Stimulated activated CD4-positive, alpha-beta T cell treated with anti-CD3 and anti-CD28 coated beads, TNF-alpha, amount 100 ng/mL, for 48 hours (primary cell): ENCODE data around the gene CCDC50.

Experiments used
- DNase-seq, 3 donors: peaks; one replicate each; pipeline ENCODE4 v3.0.0-alpha.2; 2020; ENCODE audit warnings: low read depth in 3 of 3

The CCDC50 gene

DNA sequence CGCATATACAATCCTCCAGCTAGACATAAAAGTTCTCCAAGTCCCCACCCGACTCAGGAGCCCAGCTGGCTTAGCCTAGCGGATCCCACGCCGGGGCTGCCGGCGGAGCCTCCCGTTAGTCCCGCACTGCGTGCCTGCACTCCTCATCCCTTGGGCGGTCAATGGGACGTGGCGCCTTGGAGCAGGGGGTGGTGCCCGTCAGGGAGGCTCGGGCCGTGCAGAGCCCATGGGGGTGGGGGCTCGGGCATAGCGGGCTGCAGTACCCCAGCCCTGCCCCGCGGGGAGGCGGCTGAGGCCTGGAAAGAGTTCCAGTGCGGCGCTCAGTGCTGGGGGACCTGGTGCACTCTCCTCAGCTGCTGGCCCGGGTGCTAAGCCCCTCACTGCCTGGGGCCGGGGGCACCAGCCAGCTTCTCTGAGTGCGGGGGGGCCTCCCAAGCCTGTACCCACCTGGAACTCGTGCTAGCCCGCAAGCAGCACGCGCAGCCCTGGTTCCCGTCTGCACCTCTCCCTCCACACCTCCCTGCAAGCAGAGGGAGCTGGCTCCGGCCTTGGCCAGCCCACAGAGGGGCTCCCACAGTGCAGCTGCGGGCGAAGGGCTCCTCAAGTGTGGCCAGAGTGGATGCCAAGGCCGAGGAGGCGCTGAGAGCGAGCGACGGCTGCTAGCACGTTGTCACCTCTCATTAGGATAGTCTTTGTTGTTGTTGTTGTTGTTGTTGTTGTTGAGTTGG is 12.2 kb upstream of the CCDC50 start:
- DNase-seq: no peak

- no peak for DNase-seq
These were observed 8.9 kb upstream of the CCDC50 start for GRCh38 chr3:191320316-191320715.

DNA sequence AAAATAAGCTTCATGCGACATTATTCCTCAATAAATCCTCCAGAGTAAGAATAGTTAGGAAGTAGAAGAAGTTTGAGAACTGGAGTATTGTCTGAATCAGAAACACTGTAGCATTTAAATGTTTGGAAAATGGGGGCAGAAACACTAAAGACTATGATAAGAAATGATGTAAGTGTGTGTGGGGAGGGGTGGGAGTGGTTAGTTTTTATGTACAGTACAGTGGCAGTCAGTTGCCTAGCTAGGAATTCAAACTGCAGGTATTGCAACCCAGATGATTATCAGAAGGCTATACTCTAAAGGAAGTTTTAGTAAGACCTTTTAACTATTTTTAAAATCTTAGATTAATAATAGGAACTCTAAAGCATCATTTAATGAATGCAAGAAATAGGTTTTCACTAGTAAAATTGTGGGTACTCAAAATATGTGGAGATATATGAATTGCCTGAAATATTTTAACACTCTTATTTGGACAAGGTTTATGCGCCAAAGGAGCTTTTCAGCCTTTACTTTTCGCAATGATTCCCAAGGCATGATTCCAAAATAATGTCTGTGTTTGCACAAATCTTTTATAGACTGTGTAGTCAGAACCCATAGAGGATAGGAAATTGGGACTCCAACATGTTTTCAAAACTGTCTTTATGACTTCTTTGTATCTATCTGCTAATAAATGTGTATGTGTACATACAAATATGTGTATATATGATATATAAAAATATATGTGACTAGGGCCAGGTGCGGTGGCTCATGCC is 8.0 kb upstream of the CCDC50 start:
- DNase-seq: no peak

- no peak for DNase-seq
These were observed 4.3 kb upstream of the CCDC50 start for GRCh38 chr3:191324936-191325335.

- DNase-seq: no peak
These were observed 1.7 kb upstream of the CCDC50 start for GRCh38 chr3:191327526-191327925.

DNA sequence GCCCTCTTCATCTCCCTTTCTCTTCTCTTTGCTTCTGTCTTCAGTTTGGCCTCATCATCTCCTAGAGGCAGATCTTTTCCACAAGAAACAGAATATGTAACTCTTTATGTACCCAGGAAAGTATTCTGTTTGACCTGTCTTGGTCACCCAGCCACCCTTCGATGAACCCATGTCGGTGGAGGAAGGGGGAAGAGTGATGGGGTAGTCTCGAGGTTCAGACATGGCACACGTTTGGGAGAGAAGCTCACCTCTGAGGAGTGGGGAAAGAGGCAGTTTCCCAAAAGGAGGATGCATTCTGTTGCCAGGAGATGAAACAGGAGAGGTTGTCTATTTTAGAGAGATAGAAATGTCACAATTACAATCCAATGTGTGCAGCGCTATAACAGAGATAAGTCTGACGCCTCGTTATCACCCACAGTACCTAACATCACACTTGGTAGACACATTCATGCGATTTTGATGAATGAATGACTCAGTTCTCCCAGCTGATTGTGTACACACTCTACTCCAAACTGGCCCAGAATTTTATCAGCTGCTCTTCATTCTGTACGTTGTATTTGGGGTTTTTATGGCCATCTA is 722 bp upstream of the CCDC50 start:
- no peak for DNase-seq

DNA sequence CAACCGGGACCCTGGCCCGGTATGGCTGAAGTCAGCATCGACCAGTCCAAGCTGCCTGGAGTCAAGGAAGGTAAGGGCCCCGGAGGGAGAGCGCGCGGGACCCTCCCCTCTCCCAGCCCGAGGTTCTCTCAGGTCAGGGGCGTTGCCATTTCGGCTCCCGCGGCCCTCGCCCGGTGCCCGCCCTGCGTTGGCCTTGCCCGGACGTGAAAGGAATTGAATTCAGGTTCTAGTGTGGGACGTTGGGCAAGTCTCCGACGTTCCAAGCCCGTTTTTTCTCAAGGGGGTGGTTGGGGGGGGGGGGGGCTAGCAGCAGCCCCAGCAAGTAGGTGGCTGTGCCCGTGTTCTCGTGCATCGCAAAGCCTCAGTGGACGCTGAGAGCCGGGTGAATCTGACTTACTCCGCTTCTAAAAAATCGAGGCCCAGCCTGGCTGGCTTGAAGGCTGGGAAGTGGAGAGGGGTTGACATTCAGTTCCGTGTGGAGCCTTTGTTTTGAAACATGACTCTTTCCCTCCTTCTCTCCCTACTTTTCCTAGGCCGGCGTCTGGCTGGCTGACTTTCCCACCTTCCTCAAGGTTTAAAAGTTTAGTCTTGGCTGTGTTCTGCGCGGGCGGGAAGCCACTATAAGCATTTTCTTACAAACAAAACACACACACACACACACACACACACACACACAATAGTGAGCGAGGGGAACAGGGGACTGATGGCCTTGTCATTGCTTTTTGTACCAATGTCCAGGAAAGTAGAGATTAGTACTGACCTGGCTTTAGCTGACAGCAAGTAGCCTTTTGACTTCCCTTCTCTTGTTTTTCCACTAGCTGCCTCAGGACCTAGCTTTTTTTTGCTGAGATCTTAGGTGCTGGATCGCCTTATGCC is 698 bp downstream of the CCDC50 start, which contains the start of gene UTS2B:
Gene UTS2B, minus strand, starts transcription at position 873 of the 876 bp plus-strand sequence. CDS start 48,337 bp downstream, outside the sequence.
- peak in 1 of 3 donors; percentile 1 for DNase-seq

GRCh38 chr3:191330530-191331048 is 1.4 kb downstream of the CCDC50 start:
- DNase-seq: no peak

GRCh38 chr3:191331388-191331787 is 2.2 kb downstream of the CCDC50 start:
- DNase-seq: no peak

DNA sequence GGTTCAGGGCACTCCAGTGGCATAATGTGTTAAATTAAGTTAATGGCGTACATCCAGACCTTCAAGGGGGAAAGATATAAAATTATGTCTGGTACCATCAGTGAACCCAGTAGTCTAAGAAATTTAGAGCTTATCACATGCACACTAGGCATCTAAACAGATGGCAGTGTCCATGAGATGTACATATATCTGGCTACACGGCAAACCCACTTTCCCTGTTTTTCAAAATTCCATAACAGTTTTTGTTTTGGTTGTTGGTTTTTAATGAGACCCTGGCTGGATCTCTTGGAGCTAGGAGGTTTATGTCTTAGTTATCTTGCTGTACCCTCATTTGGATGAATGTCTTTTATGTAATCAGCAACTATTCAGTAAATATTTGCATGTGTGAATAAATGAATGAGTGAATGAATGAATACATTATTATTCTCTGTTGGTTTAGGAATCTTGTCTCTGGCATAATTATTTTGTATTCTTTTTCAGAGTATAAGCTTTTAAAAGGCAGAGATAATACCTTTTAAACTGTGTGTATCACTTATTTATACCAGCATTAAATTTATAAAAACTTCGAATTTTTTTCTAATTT is 4.2 kb downstream of the CCDC50 start:
- DNase-seq: no peak

GRCh38 chr3:191334346-191334893 is 5.2 kb downstream of the CCDC50 start:
- DNase-seq: no peak

DNA sequence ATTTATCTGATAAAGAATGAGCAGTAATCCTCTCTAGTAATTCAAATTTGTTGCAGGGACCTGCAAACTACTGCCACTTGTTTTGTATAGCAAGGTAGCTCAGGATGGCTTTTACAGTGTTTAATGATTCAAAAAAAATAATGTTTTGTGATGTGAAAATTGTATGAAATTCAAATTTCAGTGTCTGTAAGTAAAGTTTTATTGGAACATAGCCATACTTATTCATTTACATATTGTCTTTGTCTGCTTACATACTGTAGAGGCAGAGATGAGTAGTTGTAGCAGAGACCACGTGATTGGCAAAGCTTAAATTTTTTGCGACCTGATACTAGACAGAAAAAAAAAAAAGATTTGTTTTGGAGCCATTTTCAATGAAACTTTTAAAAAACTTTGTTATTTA is 7.6 kb downstream of the CCDC50 start:
- no peak for DNase-seq

DNA sequence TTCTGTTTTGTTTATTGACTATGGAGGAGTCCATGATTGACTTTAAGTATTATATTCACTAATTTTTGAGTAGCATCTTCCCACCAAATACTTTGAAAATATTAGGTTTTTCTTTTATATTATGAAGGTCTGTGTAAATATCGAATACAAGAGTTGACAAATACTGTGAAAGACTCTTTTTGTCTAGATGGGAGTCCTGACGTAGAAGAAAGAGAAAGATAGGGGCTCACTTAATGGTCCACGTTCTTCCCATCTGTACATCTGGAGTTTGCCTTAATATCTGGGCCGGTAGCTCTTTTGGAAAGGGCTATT is 8.9 kb downstream of the CCDC50 start:
- no peak for DNase-seq

DNA sequence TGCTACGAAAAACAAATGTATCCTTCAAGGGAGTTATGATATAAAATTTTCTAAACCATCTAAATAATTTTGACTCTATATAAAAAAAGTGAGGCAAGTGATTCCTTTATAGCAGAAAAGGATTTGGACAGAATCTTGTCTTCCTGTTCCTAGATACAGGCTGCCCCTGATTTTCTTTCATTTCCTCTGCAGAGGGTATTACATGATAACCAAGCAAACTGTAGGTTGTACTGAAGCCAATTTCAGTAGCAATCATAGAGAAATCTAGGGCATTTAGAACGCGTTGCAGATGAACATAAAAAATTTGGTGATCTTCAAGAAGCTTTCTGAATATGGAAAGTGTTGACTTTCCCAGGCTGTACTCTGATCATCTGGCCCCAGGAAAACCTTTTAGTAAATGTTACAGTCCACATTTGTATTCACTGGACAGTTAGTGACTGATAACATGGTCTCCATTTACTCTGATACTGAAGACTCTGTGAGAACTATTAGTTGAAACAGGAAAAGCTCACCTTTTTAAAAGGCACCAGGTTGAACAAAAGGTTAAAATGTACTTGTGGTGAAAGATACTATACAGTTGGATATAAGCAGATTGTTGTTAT is 10.2 kb downstream of the CCDC50 start:
- no peak for DNase-seq

DNA sequence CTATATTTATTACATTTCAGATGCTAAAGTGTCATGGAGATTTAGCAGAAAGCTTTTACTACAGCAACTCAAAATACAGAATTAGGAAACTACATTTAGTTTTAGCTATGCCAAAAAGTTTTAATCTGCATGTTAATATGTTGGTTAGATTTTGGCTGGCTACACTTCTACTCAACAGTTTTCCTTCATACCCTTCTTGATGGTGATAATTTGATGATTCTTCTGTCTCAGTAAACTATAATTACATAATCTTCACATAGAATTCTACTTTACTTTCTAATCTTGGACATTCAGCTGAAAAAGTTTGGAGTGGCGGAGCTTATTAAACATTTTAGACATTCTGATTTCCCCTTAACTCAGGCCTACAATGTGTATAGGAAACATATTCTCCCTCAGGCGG is 11.2 kb downstream of the CCDC50 start:
- DNase-seq: no peak

- no peak for DNase-seq
These were observed 11.8 kb downstream of the CCDC50 start for GRCh38 chr3:191340966-191341365.

DNA sequence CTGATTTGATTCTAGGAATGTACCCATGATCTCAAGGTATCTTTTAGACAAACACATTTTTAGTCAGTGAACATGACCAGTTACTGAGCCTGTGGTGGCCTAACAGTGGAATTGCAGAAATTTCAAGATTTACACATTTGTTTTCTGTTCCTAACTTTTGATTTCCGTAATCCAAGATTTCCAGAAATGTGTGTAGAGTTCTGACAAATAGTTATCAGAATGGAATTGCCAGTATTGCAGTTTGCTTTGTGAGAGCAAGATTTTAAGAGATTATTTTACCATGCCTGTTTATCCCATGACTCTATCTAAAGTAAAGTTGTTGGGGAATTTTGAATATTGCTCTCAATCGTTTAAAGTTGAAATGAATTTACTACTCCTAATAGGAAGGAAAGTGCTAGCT is 12.8 kb downstream of the CCDC50 start:
- no peak for DNase-seq

- no peak for DNase-seq
These were observed 13.2 kb downstream of the CCDC50 start for GRCh38 chr3:191342411-191342810.

DNA sequence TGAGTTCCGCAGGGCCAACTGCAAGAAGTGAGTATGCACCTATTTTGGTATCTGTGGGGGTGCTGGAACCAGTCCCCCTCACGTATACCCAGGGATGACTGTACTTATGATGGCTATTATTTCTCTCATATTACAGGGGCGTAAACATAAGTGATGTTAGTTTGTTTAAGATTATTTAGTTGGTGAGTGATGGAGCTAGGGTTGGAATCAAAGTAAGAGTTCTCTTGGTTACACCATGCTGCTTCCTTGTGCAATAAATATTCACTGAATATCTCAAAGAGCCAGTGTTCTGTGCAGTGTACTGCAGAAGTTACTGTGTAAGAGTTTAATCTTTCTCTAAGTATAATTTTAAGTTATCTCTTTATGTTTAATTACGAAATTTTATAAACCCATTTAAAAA is 13.9 kb downstream of the CCDC50 start:
- DNase-seq: no peak

- DNase-seq: no peak
These were observed 14.7 kb downstream of the CCDC50 start for GRCh38 chr3:191343913-191344312.

GRCh38 chr3:191345334-191345733 is 16.1 kb downstream of the CCDC50 start:
- DNase-seq: no peak
